HG03521 (cell line): ENCODE data around the gene GTF2A1.
"Not testable (repeated sequence)": the region's sequence is repeated elsewhere in the genome, so short reads cannot be mapped to it uniquely, and the experiment has no call there.

Experiments used
- ATAC-seq: cut with Tn5 transposase; IDR thresholded peaks from one replicate; pipeline ENCODE4 v1.9.1; 2021; ENCODE audit warnings: mild to moderate bottlenecking, moderate library complexity; ENCODE audit not compliant: unreplicated experiment

The GTF2A1 gene

DNA sequence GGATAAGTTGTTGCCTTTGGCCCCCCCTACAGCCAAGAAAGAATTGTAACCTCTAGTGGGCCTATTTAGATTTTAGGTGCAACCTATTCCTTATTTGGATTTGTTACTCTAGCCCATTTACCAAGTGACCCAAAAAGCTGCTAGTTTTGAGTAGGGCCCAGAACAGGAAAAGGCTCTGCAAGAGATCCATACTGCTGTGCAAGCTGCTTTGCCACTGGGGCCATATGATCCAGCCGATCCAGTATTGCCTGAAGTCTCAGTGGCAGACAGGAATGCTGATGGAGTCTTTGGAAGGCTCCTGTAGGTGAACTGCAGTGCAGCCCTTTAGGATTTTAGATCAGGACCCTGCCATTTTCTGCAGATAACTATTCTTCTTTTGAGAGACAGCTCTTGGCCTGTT lies 12.9 kb upstream of the GTF2A1 start:
- no peak for ATAC-seq

DNA sequence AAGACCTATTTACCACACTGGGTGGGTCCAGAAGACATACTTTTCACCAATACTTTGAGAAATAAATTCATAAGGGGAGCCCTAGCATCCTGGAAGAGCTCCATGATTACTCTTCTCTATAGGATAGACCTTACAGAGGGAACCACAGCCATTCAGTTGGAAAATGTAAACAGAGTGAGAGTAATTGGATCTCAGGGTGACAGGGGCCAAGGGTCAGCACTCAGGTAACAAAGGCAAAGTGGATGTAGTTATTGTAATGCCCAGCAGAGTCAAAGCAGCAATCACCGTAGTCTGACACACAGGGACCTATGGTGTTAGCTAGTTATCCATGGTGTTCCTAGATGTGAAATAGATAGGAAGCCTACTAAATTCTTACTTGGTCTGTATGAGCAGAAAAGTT lies 10.8 kb upstream of the GTF2A1 start:
- no peak for ATAC-seq

DNA sequence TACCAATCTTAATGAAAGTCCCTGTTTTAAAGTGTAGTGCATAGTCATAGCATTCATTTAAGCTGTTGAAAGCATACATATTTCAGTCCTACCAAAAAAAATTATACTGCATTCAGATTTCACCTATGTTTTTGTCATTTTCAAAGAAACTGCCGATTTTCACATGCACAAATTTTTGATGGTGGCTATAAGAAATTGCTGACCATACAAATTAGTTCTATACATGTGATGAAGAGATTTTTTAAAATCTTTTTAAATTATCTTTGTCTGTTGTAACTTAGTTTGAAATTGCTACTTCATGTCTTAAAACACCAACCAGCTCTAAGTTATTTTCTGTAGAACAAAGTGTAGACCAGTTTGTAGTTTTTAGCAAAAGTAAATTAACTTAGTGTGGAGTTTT lies 3.5 kb upstream of the GTF2A1 start:
- no peak for ATAC-seq

DNA sequence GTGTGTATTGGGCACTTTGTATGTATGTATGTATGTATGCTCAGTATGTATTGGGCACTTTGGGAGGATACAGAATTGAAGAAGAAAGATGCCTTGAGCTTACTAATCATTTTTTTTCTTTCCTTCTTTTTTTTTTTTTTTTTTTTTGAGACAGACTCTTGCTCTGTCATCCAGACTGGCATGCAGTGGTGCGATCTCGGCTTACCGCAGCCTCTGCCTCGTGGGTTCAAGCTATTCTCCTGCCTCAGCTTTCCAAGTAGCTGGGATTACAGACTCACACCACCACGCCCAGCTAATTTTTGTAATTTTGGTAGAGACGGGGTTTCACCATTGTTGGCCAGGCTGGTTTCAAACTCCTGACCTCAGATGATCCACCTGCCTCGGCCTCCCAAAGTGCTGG lies 3.0 kb upstream of the GTF2A1 start:
- not testable (repeated sequence) for ATAC-seq

DNA sequence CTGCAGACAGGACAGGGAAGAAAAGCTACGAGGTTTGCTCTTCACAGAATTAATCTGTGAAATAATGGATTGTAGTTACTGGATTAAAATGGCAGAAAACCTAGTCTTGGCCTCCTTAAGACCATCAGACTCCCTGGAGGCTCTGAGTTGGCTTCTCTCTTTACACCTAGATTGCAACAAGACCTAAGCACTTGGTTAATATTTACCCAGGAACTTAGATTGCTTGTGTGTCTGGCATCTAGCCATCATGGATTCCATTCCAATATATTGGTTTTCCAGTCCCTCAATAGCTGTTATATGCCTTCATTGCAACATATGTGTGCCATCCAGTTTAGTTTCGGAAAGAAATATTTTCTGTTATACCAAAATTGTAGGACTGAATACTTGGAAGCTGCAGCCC lies 1.9 kb upstream of the GTF2A1 start:
- no peak for ATAC-seq

DNA sequence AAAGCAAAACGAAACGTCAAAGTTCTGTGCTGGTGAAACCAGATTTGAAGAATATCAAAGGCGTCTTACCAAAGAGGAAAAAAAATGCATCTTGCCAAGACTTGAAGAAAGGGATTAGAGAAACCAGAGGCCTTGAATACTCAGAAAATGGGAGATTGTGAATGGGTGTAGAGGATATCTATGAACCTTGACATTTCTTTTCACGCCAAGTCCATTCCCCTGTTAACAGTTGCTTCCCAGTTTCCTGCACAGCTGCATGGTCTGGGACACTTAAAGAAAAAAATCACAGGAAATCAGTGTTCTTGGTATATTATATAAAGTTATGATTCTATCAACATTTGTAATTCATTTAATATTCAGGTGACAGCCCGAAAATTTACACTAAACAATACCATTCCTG lies 1.4 kb upstream of the GTF2A1 start:
- ATAC-seq: no peak

DNA sequence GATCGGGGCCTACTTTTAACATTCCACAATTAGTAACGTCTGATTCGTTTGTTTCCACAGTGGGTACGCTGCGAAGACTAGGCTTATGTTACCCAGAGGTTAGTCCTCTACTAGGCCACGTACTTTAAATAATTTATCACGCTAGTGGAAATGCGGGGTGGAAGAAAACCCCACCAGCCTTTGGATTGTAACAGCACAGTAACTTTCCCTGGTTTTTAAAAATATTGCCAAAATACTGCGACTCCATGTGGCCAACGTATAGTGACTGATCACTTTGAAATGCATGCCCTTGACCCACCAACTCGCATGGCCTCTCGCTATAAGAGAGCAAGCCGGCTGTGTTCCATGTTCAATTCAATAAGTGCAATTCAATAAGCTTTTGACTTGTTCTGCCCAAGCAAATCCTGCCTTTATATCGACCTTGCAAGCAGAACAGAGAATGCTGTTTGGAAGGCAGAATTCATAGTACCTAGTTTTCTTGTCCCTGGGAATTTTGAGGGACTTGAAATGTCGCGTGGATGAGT lies 882 bp upstream of the GTF2A1 start:
- no peak for ATAC-seq

DNA sequence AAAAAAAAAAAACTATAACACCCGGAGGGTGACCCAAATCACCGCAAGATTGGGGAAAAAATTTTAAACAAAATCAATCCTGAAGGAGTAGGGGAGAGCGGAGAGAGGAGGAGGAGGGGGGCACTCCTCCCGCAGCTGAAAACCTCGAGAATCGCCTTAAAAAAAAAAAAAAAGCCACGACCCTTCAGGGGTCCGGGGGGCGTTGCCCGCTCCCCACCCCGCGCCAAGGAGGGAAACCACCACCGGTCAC lies 254 bp downstream of the GTF2A1 start:
- no peak for ATAC-seq

DNA sequence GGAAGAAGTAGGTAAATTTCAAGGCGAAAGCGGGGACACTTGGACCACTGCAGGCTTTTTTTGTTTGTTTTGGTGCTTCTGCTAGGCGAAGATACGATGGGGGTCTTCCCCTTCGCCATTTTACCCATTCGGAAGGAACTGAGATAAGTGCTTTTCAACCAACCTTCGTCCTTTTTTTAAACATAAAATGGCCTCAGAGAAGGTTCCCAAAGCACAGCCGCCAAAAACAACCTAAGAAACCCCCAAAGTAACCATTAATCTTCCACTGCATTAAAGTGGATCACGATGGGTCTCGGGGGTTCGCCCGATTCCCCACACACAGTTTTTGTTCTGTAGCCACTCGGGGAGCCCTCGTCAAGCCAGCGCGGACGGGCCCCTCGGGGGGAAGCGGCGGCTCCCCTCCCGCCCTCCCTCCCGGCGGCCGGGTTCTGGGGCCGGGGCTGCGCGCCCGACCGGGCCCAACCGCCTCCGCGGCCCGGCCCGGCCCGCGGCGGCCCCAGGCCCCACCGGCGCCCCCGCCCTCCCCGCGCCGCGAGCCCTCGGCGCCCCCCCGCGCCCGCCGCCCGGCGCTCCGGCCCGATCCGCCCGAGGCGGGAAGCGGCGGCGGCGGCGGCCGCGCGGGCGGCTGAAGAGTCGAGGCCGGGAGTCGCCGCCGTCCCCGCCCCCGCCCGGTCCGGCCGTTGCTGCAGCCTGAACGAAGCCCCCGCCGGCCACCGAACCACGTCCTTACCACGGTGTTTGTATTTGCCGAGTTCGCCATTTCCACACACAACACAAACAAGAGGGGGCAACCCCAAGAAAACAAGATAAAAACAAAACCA lies 790 bp downstream of the GTF2A1 start:
- ATAC-seq: peak; percentile 6

DNA sequence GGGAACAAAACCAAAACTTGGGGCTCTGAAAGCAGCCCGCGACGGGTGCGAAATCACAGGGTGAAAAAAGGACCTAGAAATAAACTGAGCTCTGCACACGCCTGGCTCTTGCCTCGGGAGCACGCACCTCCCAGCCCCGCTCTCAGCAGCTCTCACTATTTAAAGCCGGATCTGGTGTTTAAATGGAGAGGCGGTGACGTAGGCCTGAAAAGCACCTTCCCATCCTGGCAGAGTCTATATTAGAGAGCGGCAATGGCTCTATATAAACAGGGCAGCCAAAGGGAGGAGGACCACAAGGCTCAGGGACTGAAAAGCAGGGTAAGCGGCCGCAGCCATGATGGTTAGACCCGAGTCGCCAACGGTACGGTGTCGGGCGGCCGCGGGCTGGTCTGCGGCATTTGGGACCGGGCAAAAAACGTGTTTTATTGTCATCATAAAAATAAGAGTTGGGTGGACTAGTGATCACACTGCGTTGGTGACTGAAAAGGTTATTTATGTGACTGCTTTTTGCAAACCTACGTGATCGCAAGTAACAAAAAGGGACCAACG lies 1.5 kb downstream of the GTF2A1 start:
- peak; percentile 37 for ATAC-seq

DNA sequence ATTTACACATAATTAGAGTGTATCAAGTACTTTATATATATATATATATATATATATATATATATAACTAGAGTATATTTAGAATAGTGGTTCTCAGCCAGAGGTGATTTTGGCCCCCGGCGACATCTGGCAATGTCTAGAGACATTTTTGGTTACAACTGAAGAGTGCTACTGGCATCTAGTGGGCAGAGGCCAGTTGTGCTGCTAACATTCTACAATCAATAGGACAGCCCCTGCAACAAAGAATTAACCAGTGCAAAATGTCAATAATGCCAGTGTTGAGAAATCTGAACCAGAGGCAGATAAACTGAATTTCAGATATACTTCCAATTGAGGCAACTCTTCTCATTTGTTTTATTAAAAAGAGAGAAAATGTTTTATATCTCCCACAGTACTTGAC lies 8.9 kb downstream of the GTF2A1 start:
- ATAC-seq: peak; percentile 67

DNA sequence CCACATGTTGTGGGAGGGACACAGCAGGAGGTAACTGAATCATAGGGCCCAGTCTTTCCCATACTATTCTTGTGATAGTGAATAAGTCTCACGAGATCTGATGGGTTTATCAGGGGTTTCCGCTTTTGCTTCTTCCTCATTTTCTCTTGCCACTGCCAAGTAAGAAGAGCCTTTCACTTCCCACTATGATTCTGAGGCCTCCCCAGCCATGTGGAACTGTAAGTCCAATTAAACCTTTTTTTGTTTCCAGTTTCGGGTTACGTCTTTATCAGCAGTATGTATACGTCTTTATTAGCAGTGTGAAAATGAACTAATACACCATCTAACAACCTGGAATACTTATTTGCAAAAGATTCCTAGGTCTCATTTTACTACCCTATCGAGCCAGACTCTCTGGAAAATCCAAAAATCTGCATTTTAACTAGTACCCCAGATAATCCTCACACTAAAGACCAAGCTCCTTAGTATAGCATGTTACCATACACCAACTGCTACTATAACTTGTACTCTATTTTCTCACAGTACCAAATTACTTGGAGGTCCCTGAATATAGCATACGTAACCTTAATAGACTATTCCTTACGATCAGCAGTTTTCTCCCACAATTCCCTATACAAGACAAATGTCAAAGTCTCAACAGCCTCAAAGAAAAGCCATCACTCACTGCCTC lies 11.5 kb downstream of the GTF2A1 start:
- no peak for ATAC-seq

DNA sequence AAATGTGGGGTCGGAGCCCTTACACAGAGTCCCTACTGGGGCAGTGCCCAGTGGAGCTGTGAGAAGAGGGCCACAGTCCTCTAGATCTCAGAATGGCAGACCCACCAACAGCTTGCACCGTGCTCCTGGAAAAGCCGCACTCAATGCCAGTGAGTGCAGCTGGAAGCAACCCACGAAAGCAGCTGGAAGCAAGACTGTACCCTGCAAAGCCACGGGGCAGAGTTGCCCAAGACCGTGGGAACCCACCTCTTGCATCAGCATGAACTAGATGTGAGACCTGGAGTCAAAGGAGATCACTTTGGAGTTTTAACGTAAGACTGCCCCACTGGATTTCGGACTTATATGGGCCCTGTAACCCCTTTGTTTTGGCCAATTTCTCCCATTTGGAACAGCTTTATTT lies 12.3 kb downstream of the GTF2A1 start:
- no peak for ATAC-seq

DNA sequence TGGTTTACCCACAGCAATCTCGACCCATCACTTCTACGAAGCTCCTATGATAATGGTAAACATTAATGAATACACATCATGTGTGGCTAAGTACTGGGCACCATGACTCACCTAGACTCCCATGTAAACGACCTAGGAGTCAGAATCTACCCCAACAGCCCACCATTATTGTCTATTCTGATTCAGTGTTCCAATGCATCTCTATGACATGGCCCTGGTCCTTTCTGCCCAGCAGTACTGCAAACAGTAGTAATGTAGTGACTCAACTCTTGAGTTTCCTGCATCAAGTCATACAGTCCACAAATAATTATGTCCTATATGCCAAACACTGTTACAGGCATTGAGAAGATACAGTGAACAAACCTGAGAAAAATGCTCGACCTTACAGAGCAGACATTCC lies 14.6 kb downstream of the GTF2A1 start:
- ATAC-seq: no peak

DNA sequence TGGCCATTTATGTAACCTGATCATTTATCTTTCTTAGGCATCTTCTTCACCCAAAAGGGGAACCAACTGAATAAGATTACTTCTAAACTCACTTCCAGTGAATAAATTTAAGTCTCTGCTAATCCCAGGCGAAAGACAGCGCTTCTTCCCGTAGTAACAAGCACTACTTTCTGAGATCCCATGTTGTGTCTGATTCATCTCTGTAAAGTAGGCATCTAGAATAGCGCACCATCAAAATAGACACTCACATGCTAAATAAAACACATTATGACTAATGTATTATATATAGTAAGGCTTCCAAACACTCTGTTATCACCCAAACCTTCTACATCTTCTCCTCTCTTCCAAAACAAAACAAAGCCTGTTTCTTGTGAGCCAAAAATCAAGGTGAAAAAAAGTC lies 15.1 kb downstream of the GTF2A1 start:
- ATAC-seq: no peak

DNA sequence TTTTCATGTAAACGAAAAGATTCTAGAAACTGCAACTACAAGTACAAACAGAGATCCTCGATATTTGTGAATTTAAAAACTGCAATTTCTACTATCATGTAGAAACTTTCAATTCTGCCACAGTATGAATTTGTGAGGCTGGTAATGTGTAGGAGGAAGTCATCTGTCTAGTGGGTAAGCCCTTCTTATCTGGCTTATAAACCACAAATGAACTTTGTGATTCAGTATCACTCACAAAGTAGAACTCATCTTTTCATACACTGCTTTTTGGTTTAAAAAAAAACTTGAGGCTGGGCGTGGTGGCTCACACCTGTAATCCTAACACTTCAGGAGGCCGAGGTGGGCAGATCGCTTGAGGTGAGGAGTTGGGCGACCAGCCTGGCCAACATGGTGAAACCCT lies 20.7 kb downstream of the GTF2A1 start:
- no peak for ATAC-seq

DNA sequence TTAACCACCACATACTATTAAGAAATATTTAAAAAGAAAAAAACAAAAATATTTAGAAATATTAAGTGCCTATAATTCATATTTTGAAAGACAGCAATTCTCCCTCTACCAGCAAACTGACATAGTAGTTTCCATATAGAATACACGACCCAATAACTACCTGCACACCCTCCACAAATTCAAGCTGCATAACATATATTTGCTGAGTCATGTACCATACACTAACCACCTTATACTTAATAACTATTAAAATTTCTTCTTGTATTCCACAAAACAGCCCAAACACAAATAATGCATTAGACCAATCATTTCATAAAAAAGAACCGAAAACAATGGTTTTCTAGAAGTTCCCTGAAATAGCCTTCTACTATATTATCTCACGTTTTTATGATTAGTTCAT lies 21.7 kb downstream of the GTF2A1 start:
- no peak for ATAC-seq

DNA sequence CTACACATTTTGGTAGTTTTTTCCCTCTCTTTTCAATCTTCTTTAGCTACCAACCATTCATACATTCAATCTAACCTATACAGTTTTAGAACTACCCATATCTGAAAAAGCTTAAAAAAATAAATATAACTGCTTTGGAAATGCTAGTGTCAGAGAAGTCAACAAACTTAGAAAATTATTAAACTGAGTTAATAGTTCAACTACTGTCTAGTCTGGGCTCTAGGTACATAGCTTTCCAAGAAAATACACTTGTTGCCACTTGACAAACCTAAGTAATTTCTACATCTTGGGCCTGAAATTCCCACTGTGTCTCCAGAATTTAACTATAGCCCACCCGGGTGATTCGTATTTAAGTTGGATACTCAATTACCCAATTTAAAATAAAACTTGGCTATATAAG lies 22.1 kb downstream of the GTF2A1 start:
- ATAC-seq: no peak

DNA sequence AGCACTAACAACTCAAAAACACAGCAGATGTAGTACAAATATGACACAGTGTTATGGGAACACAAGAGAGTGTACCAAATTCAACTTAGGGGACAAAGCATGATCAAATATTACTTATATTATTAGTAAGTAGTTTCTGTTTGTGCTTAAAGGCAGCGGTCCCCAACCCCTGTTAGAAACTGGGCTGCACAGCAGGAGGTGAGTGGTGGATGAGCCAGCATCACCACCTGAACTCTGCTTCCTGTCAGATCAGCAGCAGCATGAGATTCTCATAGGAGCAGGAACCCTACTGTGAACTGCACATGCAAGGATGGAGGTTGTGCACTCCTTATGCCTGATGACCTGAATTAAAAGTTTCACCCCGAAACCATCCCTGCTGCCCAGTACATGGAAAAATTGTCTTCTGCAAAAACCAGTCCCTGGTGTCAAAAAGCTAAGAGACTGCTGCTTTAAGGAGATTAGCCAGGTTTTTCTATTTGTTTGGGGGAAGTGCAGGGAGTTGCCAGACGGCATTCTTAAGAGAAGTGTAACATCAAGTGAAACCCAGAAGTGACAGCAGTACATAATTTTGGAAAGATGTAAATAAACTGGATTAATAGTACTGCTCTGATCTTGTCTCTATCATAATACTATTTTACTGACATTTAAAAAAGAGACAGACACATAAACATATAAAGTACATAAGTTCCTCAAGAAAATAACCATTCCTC lies 26.7 kb downstream of the GTF2A1 start:
- ATAC-seq: no peak

DNA sequence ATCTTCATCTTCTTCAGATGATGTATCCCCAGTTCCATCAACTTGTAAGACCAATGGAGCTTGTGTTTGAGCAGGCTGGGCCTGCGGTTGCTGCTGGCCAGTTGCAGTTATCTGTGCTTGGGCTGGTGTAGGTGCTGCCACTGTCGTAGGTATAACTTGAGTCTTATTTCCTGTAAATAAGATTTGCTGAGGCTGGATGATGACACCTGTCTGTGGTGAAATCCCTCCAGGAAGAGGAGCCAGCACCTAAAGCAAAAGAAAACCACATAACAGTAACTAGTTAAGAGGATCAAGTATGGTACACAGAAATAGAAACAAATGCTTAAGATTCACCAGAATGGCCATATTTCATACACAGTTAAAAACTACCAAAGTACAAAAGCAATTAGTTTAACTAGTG lies 28.2 kb downstream of the GTF2A1 start:
- no peak for ATAC-seq

DNA sequence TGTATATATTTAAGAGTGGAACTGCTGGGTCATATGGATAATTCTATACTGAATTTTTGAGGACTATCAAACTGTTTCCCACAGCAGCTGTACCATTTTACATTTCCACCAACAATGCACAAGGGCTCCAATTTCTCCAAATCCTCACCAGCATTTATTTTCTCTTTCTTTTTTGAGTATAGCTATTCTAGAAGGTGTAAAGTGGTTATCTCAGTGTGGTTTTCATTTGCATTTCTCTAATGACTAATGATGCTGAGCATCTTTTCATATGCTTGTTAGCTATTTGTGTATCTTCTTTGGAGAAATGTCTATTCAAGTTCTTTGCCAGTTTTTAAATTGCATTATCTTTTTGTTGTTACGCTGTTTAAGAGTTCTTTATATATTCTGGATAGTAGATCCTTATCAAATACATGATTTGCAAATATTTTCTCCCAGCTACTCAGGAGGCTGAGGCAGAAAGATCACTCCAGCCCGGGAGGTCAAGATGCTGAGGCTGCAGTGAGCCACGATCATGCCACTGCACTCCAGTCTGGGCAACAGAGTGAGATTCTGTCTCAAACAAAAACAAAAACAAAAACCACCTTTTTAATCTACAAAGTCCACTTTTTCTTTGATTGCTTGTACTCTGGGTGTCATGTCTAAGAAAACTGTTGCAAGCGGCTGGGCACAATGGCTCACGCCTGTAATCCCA lies 32.8 kb downstream of the GTF2A1 start:
- peak; percentile 87 for ATAC-seq
